GM23338 (cell line): ENCODE data around the gene SCRG1. TPM values are rescaled to one million over a fixed set of nuclear protein-coding genes. Genes with fewer than 3 reads are reported as not detected.

Experiments
- ATAC-seq: fragments of 200-7000 bp; cut with Tn5 transposase; 3 replicates; pipeline ENCODE4 v1.9.1; 2020
- DNase-seq: peaks from one replicate; pipeline ENCODE4 v3.0.0-alpha.2; 2015; ENCODE audit warnings: low spot score
- H2AFZ ChIP-seq: fragments of 200-600 bp; sonication (generic); 2 replicates; pipeline ENCODE4 v1.8.0; 2016; ENCODE audit warnings: antibody characterized with exemption, mild to moderate bottlenecking, moderate library complexity
- H3F3A ChIP-seq: fragments of 200-600 bp; sonication (generic); replicated peaks from 2 replicates; pipeline ENCODE4 v1.8.0; 2017; ENCODE audit warnings: antibody characterized with exemption, mixed run types, low read depth
- H3K27ac ChIP-seq: fragments of 200-600 bp; sonication (generic); 2 replicates; pipeline ENCODE4 v1.6.1; 2016; ENCODE audit warnings: low read depth
- H3K27me3 ChIP-seq: fragments of 200-600 bp; sonication (generic); 2 replicates; pipeline ENCODE4 v1.8.0; 2016; ENCODE audit warnings: mild to moderate bottlenecking, mixed run types, moderate library complexity; ENCODE audit not compliant: insufficient read depth
- H3K36me3 ChIP-seq: fragments of 200-600 bp; sonication (generic); 2 replicates; pipeline ENCODE4 v1.8.0; 2016; ENCODE audit warnings: mild to moderate bottlenecking; ENCODE audit not compliant: insufficient read depth
- H3K4me1 ChIP-seq: fragments of 200-600 bp; sonication (generic); 2 replicates; pipeline ENCODE4 v1.8.0; 2016; ENCODE audit warnings: mild to moderate bottlenecking, moderate library complexity; ENCODE audit not compliant: insufficient read depth
- H3K4me2 ChIP-seq: fragments of 200-600 bp; sonication (generic); 2 replicates; pipeline ENCODE4 v1.7.1; 2017; ENCODE audit warnings: mixed run types
- H3K4me3 ChIP-seq: fragments of 200-600 bp; sonication (generic); 2 replicates; pipeline ENCODE4 v1.6.1; 2016; ENCODE audit warnings: mixed run types
- H3K79me2 ChIP-seq: fragments of 200-600 bp; sonication (generic); replicated peaks from 2 replicates; pipeline ENCODE4 v1.8.0; 2017; ENCODE audit warnings: mild to moderate bottlenecking; ENCODE audit not compliant: insufficient read depth
- H3K9me2 ChIP-seq: fragments of 200-600 bp; sonication (generic); 2 replicates; pipeline ENCODE4 v1.8.0; 2017; ENCODE audit not compliant: insufficient read depth
- H4K20me1 ChIP-seq: fragments of 200-600 bp; sonication (generic); replicated peaks from 2 replicates; pipeline ENCODE4 v1.8.0; 2017; ENCODE audit warnings: mild to moderate bottlenecking; ENCODE audit not compliant: insufficient read depth
- H3K27ac Mint-ChIP-seq: 2 replicates; pipeline ENCODE4 v1.8.0; 2020; ENCODE audit warnings: inconsistent platforms, mild to moderate bottlenecking, moderate library complexity, mixed read lengths
- H3K27me3 Mint-ChIP-seq: 3 replicates; pipeline ENCODE4 v1.8.0; 2022; ENCODE audit warnings: low read depth, mild to moderate bottlenecking, moderate library complexity, mixed read lengths, inconsistent platforms; ENCODE audit not compliant: insufficient read depth, poor library complexity
- H3K36me3 Mint-ChIP-seq: 3 replicates; pipeline ENCODE4 v1.8.0; 2021; ENCODE audit warnings: low read depth, mild to moderate bottlenecking, inconsistent platforms, moderate library complexity, mixed read lengths
- H3K4me1 Mint-ChIP-seq: 3 replicates; pipeline ENCODE4 v1.8.0; 2020; ENCODE audit warnings: mild to moderate bottlenecking, inconsistent platforms, mixed read lengths
- H3K4me3 Mint-ChIP-seq: 3 replicates; pipeline ENCODE4 v1.8.0; 2021; ENCODE audit warnings: moderate library complexity, mild to moderate bottlenecking, inconsistent platforms, mixed read lengths
- H3K9me3 Mint-ChIP-seq: 3 replicates; pipeline ENCODE4 v1.8.0; 2020; ENCODE audit warnings: moderate library complexity, mild to moderate bottlenecking, inconsistent platforms, mixed read lengths
- CREB1 ChIP-seq: fragments of 250-450 bp; sonication (Bioruptor Pico); IDR thresholded peaks from 2 replicates; pipeline ENCODE4 v1.5.0; 2020; ENCODE audit warnings: low read depth, mild to moderate bottlenecking, moderate library complexity
- CTCF ChIP-seq, 2 experiments: fragments of 200-600 bp in 1 of 2; sonication (generic) in 1 of 2; conservative IDR thresholded peaks; 2 replicates each; pipeline versions ENCODE4 v1.5.1 to v1.6.1; 2016 to 2017; ENCODE audit warnings: antibody characterized with exemption in 2 of 2, low read depth in 2 of 2, mild to moderate bottlenecking in 2 of 2, moderate library complexity in 1 of 2
- ETS1 ChIP-seq: IDR thresholded peaks from 2 replicates; pipeline ENCODE4 v1.6.1; 2016; ENCODE audit warnings: antibody characterized with exemption
- EZH2 ChIP-seq: fragments of 200-600 bp; sonication (generic); IDR thresholded peaks from one replicate; pipeline ENCODE4 v1.8.0; 2017; ENCODE audit warnings: antibody characterized with exemption, mild to moderate bottlenecking, low read depth; ENCODE audit not compliant: unreplicated experiment
- EZH2phosphoT487 ChIP-seq: fragments of 200-600 bp; sonication (generic); IDR thresholded peaks from one replicate; pipeline ENCODE4 v1.8.1; 2018; ENCODE audit warnings: antibody characterized with exemption; ENCODE audit not compliant: unreplicated experiment
- JUNB ChIP-seq: IDR thresholded peaks from one replicate; pipeline ENCODE4 v1.6.1; 2016; ENCODE audit warnings: antibody characterized with exemption; ENCODE audit not compliant: unreplicated experiment
- NANOG ChIP-seq: IDR thresholded peaks from 2 replicates; pipeline ENCODE4 v1.6.1; 2016; ENCODE audit warnings: antibody characterized with exemption, borderline replicate concordance
- POLR2AphosphoS5 ChIP-seq: IDR thresholded peaks from 2 replicates; pipeline ENCODE4 v1.6.1; 2016; ENCODE audit warnings: antibody characterized with exemption, low read depth
- REST ChIP-seq: IDR thresholded peaks from one replicate; pipeline ENCODE4 v1.6.1; 2018; ENCODE audit warnings: antibody characterized with exemption; ENCODE audit not compliant: unreplicated experiment
- STAT1 ChIP-seq: IDR thresholded peaks from one replicate; pipeline ENCODE4 v1.6.1; 2016; ENCODE audit warnings: antibody characterized with exemption; ENCODE audit not compliant: unreplicated experiment
- ZNF114 ChIP-seq: fragments of 250-450 bp; sonication (Bioruptor Pico); IDR thresholded peaks from 2 replicates; pipeline ENCODE4 v1.5.0; 2020; ENCODE audit warnings: mild to moderate bottlenecking, moderate library complexity
- ZNF331 ChIP-seq: fragments of 250-450 bp; sonication (Bioruptor Pico); IDR thresholded peaks from 2 replicates; pipeline ENCODE4 v1.5.0; 2020; ENCODE audit warnings: low read depth, mild to moderate bottlenecking, moderate library complexity
- ZNF462 ChIP-seq: fragments of 250-450 bp; sonication (Bioruptor Pico); IDR thresholded peaks from 2 replicates; pipeline ENCODE4 v1.5.0; 2020; ENCODE audit warnings: mild to moderate bottlenecking, moderate library complexity
- polyA plus RNA-seq: library from polyadenylated mRNA; unstranded; fragments of >200 nt; fragmentation: Nextera tagmentation; extraction: Ambion mirVana; gene quantifications from 2 replicates; pipeline ENCODE4 v1.2.1, GENCODE V29; 2016
- total RNA-seq: library from RNA; depleted of rRNA; stranded (reverse); fragments of >200 nt; shearing (Covaris generic); gene quantifications from 2 replicates; pipeline ENCODE4 v1.2.3, GENCODE V29; 2014

The SCRG1 gene
- total and polyA plus RNA-seq, 2 experiments from 2014 or later, result 0.45 TPM; not detected in 1

- H3K27ac ChIP-seq, result no peak overlapping the region
- no peak for DNase-seq
- no peaks in the 10 kb centered on the region for H3K36me3 ChIP-seq
- H3K36me3 Mint-ChIP-seq, result no peaks in the 10 kb centered on the region
- ATAC-seq, result no peak
- H2AFZ ChIP-seq, result no peak overlapping the region
- H3K27me3 ChIP-seq, result peaks cover 10% of the 10 kb centered on the region; the same call in 1 of the 2 replicates
- H3K79me2 ChIP-seq, result peaks cover 4% of the 10 kb centered on the region; the same call in 1 of the 2 replicates
- no peak for TF ChIP-seq NANOG
- no peak for TF ChIP-seq ZNF331 (CRISPR knock-in tag)
- TF ChIP-seq CTCF (conservative IDR thresholded peaks at IDR 0.05; ENCODE audit: low read depth in 2 of 2), result no peak
- TF ChIP-seq JUNB, result no peak
- no peak for TF ChIP-seq REST
- no peak for TF ChIP-seq ZNF462 (CRISPR knock-in tag)
- TF ChIP-seq STAT1, result no peak
- TF ChIP-seq POLR2AphosphoS5, result no peak
- TF ChIP-seq ETS1, result no peak
- no peak for TF ChIP-seq EZH2
- no peak for TF ChIP-seq ZNF114 (CRISPR knock-in tag)
- no peak for TF ChIP-seq EZH2phosphoT487
- no peak for TF ChIP-seq CREB1 (CRISPR knock-in tag)
- H3K4me1 Mint-ChIP-seq, result peaks cover 8% of the 10 kb centered on the region
- H3K9me3 Mint-ChIP-seq, result no peaks in the 10 kb centered on the region; the same call in 2 of the 3 replicates
- H3F3A ChIP-seq, result 0 out of 2 replicates have a peak, but pooled peaks cover 2% of the 10 kb centered on the region
- peaks cover 7% of the 10 kb centered on the region for H3K4me1 ChIP-seq
- peaks cover 16% of the 10 kb centered on the region for H3K27me3 Mint-ChIP-seq
- no peak overlapping the region for H3K4me2 ChIP-seq
- H3K4me3 ChIP-seq, result no peak overlapping the region
- no peaks in the 10 kb centered on the region for H3K9me2 ChIP-seq
- no peak overlapping the region for H3K4me3 Mint-ChIP-seq
- no peak overlapping the region for H3K27ac Mint-ChIP-seq
- no peaks in the 10 kb centered on the region for H4K20me1 ChIP-seq
These were observed 31.0 kb downstream of the SCRG1 start for GRCh38 chr4:173367946-173368345.
